ENCODE data around the gene MTARC2.
"Not testable (repeated sequence)": the region's sequence is repeated elsewhere in the genome, so short reads cannot be mapped to it uniquely, and the experiment has no call there.

The MTARC2 gene

DNA sequence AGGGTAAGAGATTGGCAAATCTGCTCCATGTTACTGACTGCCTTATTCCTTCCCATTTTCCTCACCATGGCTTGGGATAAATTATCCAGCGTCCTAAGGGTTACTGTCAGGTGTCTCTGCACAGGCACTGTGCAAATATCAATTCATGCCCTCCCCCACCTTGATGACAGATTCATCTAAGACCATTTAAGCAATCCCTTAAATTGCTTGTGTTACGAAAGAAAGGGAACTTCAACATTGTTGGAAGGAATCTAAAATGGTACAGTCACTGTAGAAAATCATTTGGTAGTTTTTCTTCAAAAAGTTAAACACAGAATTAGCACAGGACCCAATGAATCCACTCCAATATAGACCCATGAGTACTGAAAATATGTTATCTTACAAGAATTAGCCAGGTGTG is 17.6 kb upstream of the MTARC2 start:
- no peak for FAIRE-seq
- DNase-seq (ENCODE audit: insufficient read length, low spot score), result no peak
- TF ChIP-seq SPI1 (IDR thresholded peaks at IDR 0.05; ENCODE audit: low read depth, low read length) (no peak), PAX5 (IDR thresholded peaks at IDR 0.05; ENCODE audit: insufficient read depth, low read length, severe bottlenecking) (no peak), TAF1 (IDR thresholded peaks at IDR 0.05; ENCODE audit: low read depth, low read length) (no peak), POLR2AphosphoS5 (IDR thresholded peaks at IDR 0.05; ENCODE audit: low read depth, low read length) (no peak), POU2F2 (IDR thresholded peaks at IDR 0.05; ENCODE audit: low read depth, low read length) (no peak), POLR2A (IDR thresholded peaks at IDR 0.05; ENCODE audit: low read depth, low read length) (no peak)

DNA sequence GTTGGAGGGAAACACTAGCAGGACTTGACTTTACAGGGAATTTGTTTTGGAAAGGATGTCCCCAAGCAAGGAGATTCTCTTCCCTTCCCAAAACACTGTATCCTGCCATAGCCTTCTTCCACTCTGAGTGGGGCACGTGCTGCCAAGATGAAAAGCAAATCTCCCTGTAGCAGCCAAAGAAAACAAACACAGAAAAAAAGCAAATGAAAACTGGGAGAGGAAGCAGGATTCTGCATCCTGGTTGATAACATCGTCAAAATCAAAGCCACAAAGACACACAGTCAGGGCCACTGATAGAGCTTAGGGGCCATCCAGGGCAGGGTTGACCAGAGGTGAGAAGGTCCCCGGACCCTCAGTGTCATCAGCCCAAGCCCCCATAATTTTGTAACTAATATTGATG is 16.0 kb upstream of the MTARC2 start:
- FAIRE-seq, result no peak
- DNase-seq (ENCODE audit: insufficient read length, low spot score), result no peak
- no peak for TF ChIP-seq POLR2AphosphoS5 (IDR thresholded peaks at IDR 0.05; ENCODE audit: low read depth, low read length)
- TF ChIP-seq POLR2A (IDR thresholded peaks at IDR 0.05; ENCODE audit: low read depth, low read length), result no peak
- TF ChIP-seq POU2F2 (IDR thresholded peaks at IDR 0.05; ENCODE audit: low read depth, low read length), result no peak
- TF ChIP-seq TAF1 (IDR thresholded peaks at IDR 0.05; ENCODE audit: low read depth, low read length), result no peak
- TF ChIP-seq SPI1 (IDR thresholded peaks at IDR 0.05; ENCODE audit: low read depth, low read length), result no peak
- no peak for TF ChIP-seq PAX5 (IDR thresholded peaks at IDR 0.05; ENCODE audit: insufficient read depth, low read length, severe bottlenecking)

DNA sequence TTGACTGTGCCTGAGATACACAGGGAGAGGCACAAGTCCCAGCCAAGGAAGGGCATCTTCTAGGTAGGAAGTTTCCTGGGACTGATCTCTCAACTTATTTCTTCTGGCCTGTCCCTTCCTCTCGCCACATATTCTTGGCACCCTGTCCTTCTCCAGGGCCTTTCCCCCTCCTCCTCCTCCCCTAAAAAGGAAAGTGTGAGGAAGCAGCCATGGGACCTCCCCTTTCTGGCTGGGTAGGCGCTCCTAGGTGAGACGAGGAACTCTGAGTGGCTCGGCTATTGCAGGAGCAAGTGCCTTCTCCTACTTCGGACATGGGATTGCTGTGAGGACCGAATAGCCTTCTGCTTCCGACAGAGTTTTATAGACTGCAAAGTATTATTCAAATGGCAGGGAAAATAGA is 15.5 kb upstream of the MTARC2 start:
- FAIRE-seq, result no peak
- no peak for TF ChIP-seq TAF1 (IDR thresholded peaks at IDR 0.05; ENCODE audit: low read depth, low read length)
- TF ChIP-seq POU2F2 (IDR thresholded peaks at IDR 0.05; ENCODE audit: low read depth, low read length), result no peak
- no peak for TF ChIP-seq POLR2A (IDR thresholded peaks at IDR 0.05; ENCODE audit: low read depth, low read length)
- no peak for TF ChIP-seq POLR2AphosphoS5 (IDR thresholded peaks at IDR 0.05; ENCODE audit: low read depth, low read length)
- TF ChIP-seq SPI1 (IDR thresholded peaks at IDR 0.05; ENCODE audit: low read depth, low read length), result no peak
- TF ChIP-seq PAX5 (IDR thresholded peaks at IDR 0.05; ENCODE audit: insufficient read depth, low read length, severe bottlenecking), result no peak
- no peak for DNase-seq (ENCODE audit: insufficient read length, low spot score)

DNA sequence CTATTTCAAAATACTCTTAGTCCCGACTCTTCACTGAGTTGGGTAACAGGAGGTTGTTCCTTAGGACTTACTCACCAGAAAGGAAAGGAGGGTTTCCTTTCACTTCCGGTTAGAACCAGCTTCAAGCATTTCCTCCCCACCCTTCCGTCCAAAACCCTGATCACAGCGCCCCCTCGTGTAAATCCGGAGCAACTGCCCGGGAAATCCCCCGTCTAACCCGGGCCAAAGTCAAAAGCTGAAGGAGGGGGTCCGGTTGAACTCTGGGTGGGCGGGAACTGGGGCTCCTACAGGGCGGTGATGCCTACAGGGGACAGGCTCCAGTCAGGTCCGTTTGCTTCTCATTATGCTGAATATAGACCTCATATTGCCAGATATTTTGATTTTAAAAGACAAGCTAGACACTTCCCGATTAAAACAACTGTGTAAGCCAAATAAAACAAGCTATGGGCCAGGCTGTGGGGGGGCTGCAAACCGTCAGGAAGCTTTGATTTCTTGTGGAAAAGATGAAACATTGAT is 15.0 kb upstream of the MTARC2 start:
- peak; percentile 44; the same call in 1 of the 2 replicates for TF ChIP-seq SPI1 (IDR thresholded peaks at IDR 0.05; ENCODE audit: low read depth, low read length)
- TF ChIP-seq TAF1 (IDR thresholded peaks at IDR 0.05; ENCODE audit: low read depth, low read length), result no peak
- TF ChIP-seq POLR2A (IDR thresholded peaks at IDR 0.05; ENCODE audit: low read depth, low read length), result no peak
- no peak for TF ChIP-seq PAX5 (IDR thresholded peaks at IDR 0.05; ENCODE audit: insufficient read depth, low read length, severe bottlenecking)
- FAIRE-seq (peak; percentile 23), DNase-seq (ENCODE audit: insufficient read length, low spot score) (peak; percentile 35)

DNA sequence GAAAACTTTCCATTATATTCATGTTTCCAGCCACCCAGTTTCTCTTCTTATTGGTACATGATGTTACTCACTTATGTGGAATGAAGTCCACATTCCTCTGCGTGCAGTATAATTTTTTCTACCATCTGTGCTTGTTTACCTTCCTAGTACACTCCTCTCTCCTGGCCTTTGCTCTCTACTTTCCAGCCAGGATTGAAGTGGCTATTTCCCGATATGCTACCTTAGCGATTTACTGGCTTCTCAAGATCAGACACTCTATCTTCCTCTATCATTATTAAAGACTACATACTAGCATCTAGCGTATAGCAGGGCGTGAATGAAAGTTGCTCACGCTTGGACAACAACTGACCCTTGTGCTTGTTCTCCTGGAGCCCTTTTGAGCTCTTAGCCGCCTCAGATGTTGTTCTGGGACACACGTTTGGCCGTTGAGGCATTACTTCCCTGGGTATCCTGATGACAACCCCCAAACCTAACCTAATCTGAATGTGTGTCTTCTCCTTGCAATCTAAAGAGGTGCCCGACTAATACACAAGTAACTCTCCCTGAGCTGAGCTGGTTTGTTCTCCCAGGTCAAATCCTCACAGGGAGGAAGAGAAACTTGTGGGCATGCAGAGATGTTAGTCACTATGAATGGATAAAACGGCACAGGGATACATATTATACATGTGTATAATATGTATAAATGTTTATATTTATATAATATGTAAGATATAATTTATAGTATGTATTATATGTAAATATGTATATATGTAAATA is 13.4 kb upstream of the MTARC2 start:
- FAIRE-seq (no peak), DNase-seq (ENCODE audit: insufficient read length, low spot score) (no peak)

DNA sequence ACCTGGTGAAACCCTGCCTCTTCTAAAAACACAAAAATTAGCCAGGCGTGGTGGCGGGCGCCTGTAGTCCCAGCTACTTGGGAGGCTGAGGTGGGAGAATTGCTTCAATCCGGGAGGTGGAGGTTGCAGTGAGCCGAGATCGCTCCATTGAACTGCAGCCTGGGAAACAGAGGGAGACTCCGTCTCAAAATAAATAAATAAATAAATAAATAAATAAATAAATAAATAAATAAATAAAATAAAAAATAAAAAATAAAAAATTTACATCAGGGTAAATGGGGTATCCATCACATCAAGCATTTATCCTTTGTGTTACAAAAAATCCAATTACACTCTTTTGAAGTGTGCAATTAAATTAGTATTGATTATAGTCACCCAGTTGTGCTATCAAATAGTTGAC is 11.8 kb upstream of the MTARC2 start:
- FAIRE-seq; DNase-seq (ENCODE audit: insufficient read length, low spot score): not testable (repeated sequence)

More for the DNA sequence above, 13.4 kb upstream of the MTARC2 start:
- TF ChIP-seq TAF1 (IDR thresholded peaks at IDR 0.05; ENCODE audit: low read depth, low read length) (no peak), POLR2AphosphoS5 (IDR thresholded peaks at IDR 0.05; ENCODE audit: low read depth, low read length) (no peak), POLR2A (IDR thresholded peaks at IDR 0.05; ENCODE audit: low read depth, low read length) (no peak), POU2F2 (IDR thresholded peaks at IDR 0.05; ENCODE audit: low read depth, low read length) (no peak), SPI1 (IDR thresholded peaks at IDR 0.05; ENCODE audit: low read depth, low read length) (no peak), PAX5 (IDR thresholded peaks at IDR 0.05; ENCODE audit: insufficient read depth, low read length, severe bottlenecking) (no peak)

DNA sequence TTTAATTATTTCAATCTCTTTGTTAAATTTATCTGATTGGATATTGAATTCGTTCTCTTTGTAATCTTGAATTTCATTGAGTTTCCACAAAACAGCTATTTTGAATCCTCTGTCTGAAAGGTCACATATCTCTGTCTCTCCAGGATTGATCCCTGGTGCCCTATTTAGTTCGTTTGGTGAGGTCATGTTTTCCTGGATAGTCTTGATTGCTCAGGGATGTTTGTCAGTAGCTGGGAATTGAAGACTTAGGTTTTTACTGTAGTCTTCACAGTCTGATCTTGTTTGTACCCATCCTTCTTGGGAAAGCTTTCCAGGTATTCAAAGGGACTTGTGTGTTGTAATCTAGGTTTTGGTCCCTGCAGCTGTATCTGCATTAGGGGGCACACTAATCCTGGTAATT is 6.8 kb upstream of the MTARC2 start:
- FAIRE-seq, result no peak
- no peak for DNase-seq (ENCODE audit: insufficient read length, low spot score)
- TF ChIP-seq POLR2A (IDR thresholded peaks at IDR 0.05; ENCODE audit: low read depth, low read length), result no peak
- no peak for TF ChIP-seq PAX5 (IDR thresholded peaks at IDR 0.05; ENCODE audit: insufficient read depth, low read length, severe bottlenecking)
- TF ChIP-seq POLR2AphosphoS5 (IDR thresholded peaks at IDR 0.05; ENCODE audit: low read depth, low read length), result no peak
- no peak for TF ChIP-seq TAF1 (IDR thresholded peaks at IDR 0.05; ENCODE audit: low read depth, low read length)

DNA sequence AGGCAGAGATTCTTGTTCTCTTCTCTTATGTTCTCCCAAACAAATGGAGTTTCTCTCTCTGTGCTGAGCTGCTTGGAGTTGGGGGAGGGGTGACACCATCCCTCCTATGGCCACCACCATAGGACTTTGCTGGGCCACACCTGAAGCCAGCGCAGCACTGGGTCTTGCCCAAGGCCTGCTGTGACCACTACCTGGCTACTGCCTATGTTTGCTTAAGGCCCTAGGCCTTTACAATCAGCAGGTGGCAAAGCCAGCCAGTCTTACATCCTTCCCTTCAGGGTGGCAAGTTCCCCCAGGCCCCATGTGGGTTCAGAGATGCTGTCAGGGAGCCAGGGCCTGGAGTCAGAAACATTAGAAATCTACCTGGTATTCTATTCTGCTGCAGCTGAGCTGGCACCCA is 6.3 kb upstream of the MTARC2 start:
- no peak for TF ChIP-seq SPI1 (IDR thresholded peaks at IDR 0.05; ENCODE audit: low read depth, low read length)
- TF ChIP-seq POLR2AphosphoS5 (IDR thresholded peaks at IDR 0.05; ENCODE audit: low read depth, low read length), result no peak
- no peak for TF ChIP-seq POLR2A (IDR thresholded peaks at IDR 0.05; ENCODE audit: low read depth, low read length)
- TF ChIP-seq TAF1 (IDR thresholded peaks at IDR 0.05; ENCODE audit: low read depth, low read length), result no peak
- no peak for TF ChIP-seq POU2F2 (IDR thresholded peaks at IDR 0.05; ENCODE audit: low read depth, low read length)
- no peak for FAIRE-seq
- no peak for DNase-seq (ENCODE audit: insufficient read length, low spot score)

DNA sequence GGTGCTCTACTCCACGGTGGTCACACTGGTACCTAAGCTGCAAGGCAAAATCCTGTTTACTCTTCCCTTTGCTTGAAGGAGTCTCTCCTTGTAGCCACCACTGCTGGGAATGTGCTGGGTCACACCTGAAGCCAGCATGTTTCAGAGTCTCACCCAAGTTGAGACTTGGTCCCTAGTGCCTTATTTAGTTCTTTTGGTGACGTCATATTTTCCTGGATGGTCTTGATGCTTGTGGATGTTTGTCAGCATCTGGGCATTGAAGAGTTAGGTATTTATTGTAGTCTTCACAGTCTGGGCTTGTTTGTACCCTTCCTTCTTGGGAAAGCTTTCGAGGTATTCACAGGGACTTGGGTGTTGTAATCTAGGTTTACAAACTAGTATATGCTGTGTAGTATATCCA is 5.6 kb upstream of the MTARC2 start:
- TF ChIP-seq POLR2AphosphoS5 (IDR thresholded peaks at IDR 0.05; ENCODE audit: low read depth, low read length), result no peak
- no peak for TF ChIP-seq POLR2A (IDR thresholded peaks at IDR 0.05; ENCODE audit: low read depth, low read length)
- no peak for TF ChIP-seq TAF1 (IDR thresholded peaks at IDR 0.05; ENCODE audit: low read depth, low read length)
- no peak for TF ChIP-seq SPI1 (IDR thresholded peaks at IDR 0.05; ENCODE audit: low read depth, low read length)
- TF ChIP-seq PAX5 (IDR thresholded peaks at IDR 0.05; ENCODE audit: insufficient read depth, low read length, severe bottlenecking), result no peak
- TF ChIP-seq POU2F2 (IDR thresholded peaks at IDR 0.05; ENCODE audit: low read depth, low read length), result no peak
- DNase-seq (ENCODE audit: insufficient read length, low spot score) (no peak), FAIRE-seq (no peak)

DNA sequence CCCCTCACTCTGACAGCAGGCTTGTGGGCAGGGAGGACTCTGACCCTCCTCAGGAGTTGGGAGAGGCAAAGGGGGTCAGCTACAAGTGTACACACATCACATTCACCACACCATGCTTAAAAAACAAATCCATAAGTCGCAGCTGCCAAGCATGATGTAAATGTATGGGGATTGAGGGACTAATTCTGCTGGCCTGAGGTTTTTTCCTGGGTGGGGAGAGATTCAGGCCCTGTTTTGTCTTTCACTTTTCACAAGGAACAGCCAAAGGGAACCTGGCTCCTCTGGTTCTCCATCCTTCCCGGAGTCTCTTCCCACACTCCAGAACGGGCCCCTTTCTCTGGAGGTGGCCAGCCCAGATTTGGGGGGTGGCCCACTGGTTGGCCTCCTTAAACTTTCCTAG is 1.3 kb upstream of the MTARC2 start:
- DNase-seq (ENCODE audit: insufficient read length, low spot score), result no peak
- no peak for FAIRE-seq
- TF ChIP-seq PAX5 (IDR thresholded peaks at IDR 0.05; ENCODE audit: insufficient read depth, low read length, severe bottlenecking), result no peak
- no peak for TF ChIP-seq SPI1 (IDR thresholded peaks at IDR 0.05; ENCODE audit: low read depth, low read length)
- TF ChIP-seq POLR2AphosphoS5 (IDR thresholded peaks at IDR 0.05; ENCODE audit: low read depth, low read length), result no peak
- no peak for TF ChIP-seq TAF1 (IDR thresholded peaks at IDR 0.05; ENCODE audit: low read depth, low read length)
- no peak for TF ChIP-seq POU2F2 (IDR thresholded peaks at IDR 0.05; ENCODE audit: low read depth, low read length)
- TF ChIP-seq POLR2A (IDR thresholded peaks at IDR 0.05; ENCODE audit: low read depth, low read length), result no peak
